Fibroblast of mammary gland (primary cell): ENCODE measurements around the gene ITPK1.

ENCODE experiments used
- DNase-seq: peaks from one replicate; pipeline ENCODE4 v3.0.0-alpha.2; 2010; ENCODE audit warnings: low read depth
- H3K4me3 ChIP-seq: 2 replicates; pipeline ENCODE4 v1.5.1; 2011; ENCODE audit warnings: low read depth, mild to moderate bottlenecking, low read length, moderate library complexity; ENCODE audit not compliant: control insufficient read depth
- TF ChIP-seq, protein P1 (sequence below): conservative IDR thresholded peaks from 2 replicates; pipeline ENCODE4 v1.5.1; 2011; ENCODE audit warnings: low read depth, low read length, inconsistent platforms; ENCODE audit not compliant: control insufficient read depth, insufficient read depth

ITPK1 gene

DNA sequence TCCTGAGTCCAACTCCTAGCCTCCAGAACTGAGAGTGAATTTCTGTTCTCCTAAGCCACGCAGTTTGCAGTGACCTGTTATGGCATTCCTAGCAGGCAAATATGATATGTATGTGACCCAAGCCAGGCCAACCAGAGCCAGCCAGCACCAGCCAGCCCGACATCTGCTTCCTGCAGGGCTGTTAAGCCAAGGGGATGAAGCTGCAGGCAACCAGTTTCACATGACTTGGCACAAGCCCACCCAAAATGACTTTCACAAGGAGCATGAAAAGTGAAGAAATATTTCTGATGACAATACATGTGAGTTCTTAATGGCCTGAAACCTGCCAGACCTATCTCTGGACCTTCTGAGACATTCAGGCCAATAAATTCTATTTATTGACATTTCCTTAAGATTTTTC, 68.1 kb downstream of the ITPK1 start:
- TF ChIP-seq, protein P1, sequence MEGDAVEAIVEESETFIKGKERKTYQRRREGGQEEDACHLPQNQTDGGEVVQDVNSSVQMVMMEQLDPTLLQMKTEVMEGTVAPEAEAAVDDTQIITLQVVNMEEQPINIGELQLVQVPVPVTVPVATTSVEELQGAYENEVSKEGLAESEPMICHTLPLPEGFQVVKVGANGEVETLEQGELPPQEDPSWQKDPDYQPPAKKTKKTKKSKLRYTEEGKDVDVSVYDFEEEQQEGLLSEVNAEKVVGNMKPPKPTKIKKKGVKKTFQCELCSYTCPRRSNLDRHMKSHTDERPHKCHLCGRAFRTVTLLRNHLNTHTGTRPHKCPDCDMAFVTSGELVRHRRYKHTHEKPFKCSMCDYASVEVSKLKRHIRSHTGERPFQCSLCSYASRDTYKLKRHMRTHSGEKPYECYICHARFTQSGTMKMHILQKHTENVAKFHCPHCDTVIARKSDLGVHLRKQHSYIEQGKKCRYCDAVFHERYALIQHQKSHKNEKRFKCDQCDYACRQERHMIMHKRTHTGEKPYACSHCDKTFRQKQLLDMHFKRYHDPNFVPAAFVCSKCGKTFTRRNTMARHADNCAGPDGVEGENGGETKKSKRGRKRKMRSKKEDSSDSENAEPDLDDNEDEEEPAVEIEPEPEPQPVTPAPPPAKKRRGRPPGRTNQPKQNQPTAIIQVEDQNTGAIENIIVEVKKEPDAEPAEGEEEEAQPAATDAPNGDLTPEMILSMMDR: no peak
- DNase-seq: no peak
- H3K4me3 ChIP-seq: no peak overlapping the region

DNA sequence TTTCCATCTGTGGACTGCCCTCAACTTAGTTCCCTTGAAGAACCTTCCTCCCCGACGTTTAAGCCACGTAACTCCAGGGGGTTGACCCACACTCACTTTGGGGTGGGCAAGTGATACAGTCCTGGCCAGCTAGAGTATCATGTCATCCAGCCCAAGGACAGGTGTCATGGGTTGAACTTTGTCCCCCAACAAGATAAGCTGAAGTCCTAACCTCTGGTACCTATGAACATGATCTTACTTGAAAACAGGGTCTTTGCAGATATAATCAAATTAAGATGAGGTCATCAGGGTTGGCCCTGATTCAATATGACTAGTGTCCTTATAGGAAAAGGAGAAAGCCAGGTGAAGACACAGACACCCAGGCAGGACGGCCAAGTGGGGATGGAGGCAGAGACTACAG, 68.6 kb downstream of the ITPK1 start:
- TF ChIP-seq, protein P1: no peak
- no peak overlapping the region for H3K4me3 ChIP-seq
- no peak for DNase-seq

DNA sequence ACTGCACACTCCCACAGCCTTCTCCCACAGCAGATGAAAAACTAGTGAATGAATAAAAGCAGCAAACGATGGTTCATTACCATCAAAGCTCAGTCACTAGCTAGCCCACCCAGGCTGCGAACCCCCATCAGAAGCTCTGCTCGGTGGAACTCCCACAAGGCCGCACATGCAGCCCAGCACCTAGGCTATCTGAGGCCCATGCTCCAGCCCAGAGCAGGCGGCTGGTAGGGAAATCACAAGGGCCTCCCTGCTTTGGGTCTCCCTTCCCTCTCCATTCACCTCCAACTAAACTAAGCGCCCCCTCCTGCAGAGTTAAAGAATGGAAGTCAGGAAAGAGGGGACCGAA, 69.0 kb downstream of the ITPK1 start:
- no peak for DNase-seq
- no peak overlapping the region for H3K4me3 ChIP-seq
- TF ChIP-seq, protein P1: no peak

DNA sequence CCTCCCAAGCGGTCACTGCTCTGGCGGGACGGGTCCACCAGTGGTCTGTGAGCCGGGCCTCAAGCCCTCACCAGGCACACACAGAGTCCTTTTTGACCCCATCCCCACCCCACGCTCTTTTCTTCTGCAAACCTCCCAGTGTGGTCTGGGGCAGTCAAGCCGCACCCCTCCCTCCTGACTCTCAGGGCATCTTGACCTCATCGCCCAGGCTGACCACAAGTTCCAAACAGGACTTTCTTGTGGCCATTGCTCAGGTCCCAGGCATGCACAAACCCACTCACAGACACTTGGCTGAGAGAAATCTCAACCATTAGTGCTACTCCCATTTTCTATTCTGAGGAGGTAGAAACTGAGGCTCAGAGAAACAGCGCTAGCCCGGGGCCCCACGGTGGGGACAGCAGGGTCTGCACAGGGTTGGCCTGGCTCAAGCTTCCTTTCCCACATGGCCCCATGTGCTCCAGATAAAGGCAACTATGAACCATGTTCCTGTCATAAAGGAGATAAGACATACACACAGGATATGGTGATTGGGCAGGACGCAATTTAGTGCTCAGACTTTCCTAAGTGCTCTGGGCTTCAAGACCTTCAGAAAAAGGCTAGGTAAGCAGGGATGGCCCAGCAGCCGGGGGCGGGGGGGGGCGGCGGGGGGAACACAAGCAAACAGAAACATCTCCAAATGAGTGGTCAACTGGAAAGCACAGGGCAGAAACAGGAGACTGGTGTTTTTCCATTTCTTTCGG, 69.6 kb downstream of the ITPK1 start:
- DNase-seq: peak; percentile 71
- no peak overlapping the region for H3K4me3 ChIP-seq
- TF ChIP-seq, protein P1: no peak

DNA sequence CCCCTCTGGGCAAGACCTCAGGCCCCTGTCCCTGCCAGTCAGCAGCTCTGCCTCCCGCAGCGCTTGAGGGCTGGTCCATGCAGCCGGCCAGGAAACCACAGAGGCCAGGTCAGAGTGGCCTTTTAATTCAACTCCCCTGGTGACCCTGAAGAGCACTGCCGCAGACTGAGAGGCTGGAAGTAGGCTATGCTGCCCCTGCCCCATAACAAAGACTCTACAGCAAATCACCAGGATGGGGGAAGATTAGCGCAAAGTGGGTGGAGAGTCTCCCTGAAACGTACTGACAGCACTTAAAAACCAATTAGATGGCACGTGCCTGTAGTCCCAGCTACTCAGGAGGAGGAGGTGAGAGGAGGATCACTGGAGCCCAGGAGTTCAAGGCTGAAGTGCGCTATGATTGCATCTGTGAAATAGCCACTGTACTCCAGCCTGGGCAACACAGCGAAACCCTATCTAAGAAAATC, 70.5 kb downstream of the ITPK1 start:
- no peak for DNase-seq
- TF ChIP-seq, protein P1: no peak

DNA sequence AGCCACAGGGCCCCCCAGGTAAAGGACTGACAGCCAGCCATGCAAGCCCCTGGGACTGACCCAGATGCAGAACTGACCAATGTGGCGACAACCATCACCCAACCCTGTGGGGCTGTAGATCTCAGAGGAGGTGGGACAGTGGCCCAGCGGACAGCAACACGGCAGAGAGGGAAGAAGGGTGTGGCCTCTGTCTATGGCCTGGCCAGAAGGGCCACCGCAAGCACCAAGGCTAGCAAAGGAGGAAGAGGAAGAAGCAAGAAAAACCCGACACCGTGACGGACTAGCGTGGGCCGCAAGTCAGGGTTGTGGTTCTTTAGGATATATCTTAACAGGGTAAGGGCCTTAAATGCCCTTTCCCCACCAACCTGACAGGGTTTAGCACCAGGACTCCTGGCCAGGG, 71.2 kb downstream of the ITPK1 start:
- no peak overlapping the region for H3K4me3 ChIP-seq
- no peak for DNase-seq
- TF ChIP-seq, protein P1: no peak

More for the DNA sequence above, 70.5 kb downstream of the ITPK1 start:
- H3K4me3 ChIP-seq: no peak overlapping the region
